HepG2 (cell line): ENCODE results near the gene NPB. TPM values are rescaled to one million over a fixed set of nuclear protein-coding genes. Genes with fewer than 3 reads are reported as not detected.

Experiments
- DR1 ChIP-seq: sonication (generic); formaldehyde crosslinking; IDR thresholded peaks from 2 replicates; pipeline ENCODE4 v1.8.0; 2021; ENCODE audit warnings: mild to moderate bottlenecking, missing genetic modification reagents, inconsistent platforms
- GABPA ChIP-seq, 2 experiments: IDR thresholded peaks; 2 replicates each; pipeline ENCODE4 v1.6.1; 2011 to 2016; ENCODE audit warnings: low read depth in 2 of 2, low read length in 1 of 2, missing biosample characterization in 1 of 2, missing genetic modification characterization in 1 of 2
- HIC2 ChIP-seq: sonication (generic); formaldehyde crosslinking; IDR thresholded peaks from 2 replicates; pipeline ENCODE4 v1.9.0; 2022; ENCODE audit warnings: low read depth, missing genetic modification reagents
- HMGXB4 ChIP-seq, 2 experiments: sonication (generic) in 1 of 2; formaldehyde crosslinking in 1 of 2; IDR thresholded peaks; 2 replicates each; pipeline versions ENCODE4 v1.4.0 to v1.6.1; 2018 to 2020; ENCODE audit warnings: missing genetic modification reagents in 2 of 2, borderline replicate concordance in 1 of 2, low read depth in 1 of 2, mild to moderate bottlenecking in 1 of 2, missing biosample characterization in 1 of 2
- JUNB ChIP-seq: sonication (generic); formaldehyde crosslinking; IDR thresholded peaks from 2 replicates; pipeline ENCODE4 v1.8.0; 2022; ENCODE audit warnings: missing genetic modification reagents, mild to moderate bottlenecking, borderline replicate concordance
- KDM5A ChIP-seq: fragments of 200-600 bp; sonication (generic); IDR thresholded peaks from 2 replicates; pipeline ENCODE4 v1.7.0; 2018; ENCODE audit warnings: antibody characterized with exemption, mild to moderate bottlenecking, low read length, borderline replicate concordance
- MTF2 ChIP-seq: sonication (generic); formaldehyde crosslinking; IDR thresholded peaks from 2 replicates; pipeline ENCODE4 v1.5.0; 2020; ENCODE audit warnings: missing genetic modification reagents, borderline replicate concordance
- MXD3 ChIP-seq: IDR thresholded peaks from 2 replicates; pipeline ENCODE4 v1.6.1; 2016; ENCODE audit warnings: mild to moderate bottlenecking, missing biosample characterization, missing genetic modification reagents
- ONECUT2 ChIP-seq: sonication (generic); formaldehyde crosslinking; IDR thresholded peaks from 2 replicates; pipeline ENCODE4 v1.4.0; 2020; ENCODE audit warnings: missing genetic modification reagents
- POLR2G ChIP-seq: fragments of 200-400 bp; formaldehyde crosslinking; IDR thresholded peaks from 2 replicates; pipeline ENCODE4 v1.6.1; 2018; ENCODE audit warnings: mild to moderate bottlenecking, low read depth, low read length, moderate library complexity
- RARA ChIP-seq: IDR thresholded peaks from 2 replicates; pipeline ENCODE4 v1.6.1; 2016; ENCODE audit warnings: missing genetic modification reagents, missing compliant biosample characterization
- SNAPC5 ChIP-seq: sonication (generic); formaldehyde crosslinking; IDR thresholded peaks from 2 replicates; pipeline ENCODE4 v1.8.1; 2023; ENCODE audit warnings: mild to moderate bottlenecking, missing genetic modification reagents, borderline replicate concordance
- XBP1 ChIP-seq: sonication (generic); formaldehyde crosslinking; IDR thresholded peaks from 2 replicates; pipeline ENCODE4 v1.5.0; 2020; ENCODE audit warnings: missing genetic modification reagents
- ZNF24 ChIP-seq: fragments of 450-650 bp; IDR thresholded peaks from 2 replicates; pipeline ENCODE4 v1.6.1; 2017; ENCODE audit warnings: antibody characterized with exemption, mild to moderate bottlenecking
- ZNF274 ChIP-seq: sonication (generic); formaldehyde crosslinking; IDR thresholded peaks from 2 replicates; pipeline ENCODE4 v1.5.1; 2020; ENCODE audit warnings: mild to moderate bottlenecking, missing genetic modification reagents
- polyA plus RNA-seq, 8 experiments: library from polyadenylated mRNA; depleted of rRNA in 3 of 8; stranded (reverse) in 7 of 8; unstranded in 1 of 8; fragments of >200 nt; fragmentation: Illumina TruSeq in 4 of 8; extraction: Trizol in 4 of 8; gene quantifications; 2 replicates each; pipeline versions ENCODE4 v1.2.1 to v1.2.3, GENCODE V29; 2011 to 2016; ENCODE audit warnings: low read depth in 4 of 8, missing spikeins in 1 of 8, mixed read lengths in 1 of 8; ENCODE audit not compliant: insufficient read depth in 1 of 8
- total RNA-seq, 5 experiments: library from RNA; depleted of rRNA; stranded (reverse); fragments of >200 nt; fragmentation: Illumina TruSeq; extraction: Trizol; gene quantifications; 2 replicates each; pipeline ENCODE4 v1.2.3, GENCODE V29; 2016; ENCODE audit warnings: low read depth in 1 of 5
- TF ChIP-seq, protein P1 (sequence below): IDR thresholded peaks from 2 replicates; pipeline ENCODE4 v1.6.1; 2016; ENCODE audit warnings: missing compliant biosample characterization, missing genetic modification reagents, borderline replicate concordance
- TF ChIP-seq, protein P2 (sequence below): IDR thresholded peaks from 2 replicates; pipeline ENCODE4 v1.6.1; 2016; ENCODE audit warnings: low read depth
- TF ChIP-seq, protein P3 (sequence below): IDR thresholded peaks from 2 replicates; pipeline ENCODE4 v1.6.1; 2016; ENCODE audit warnings: missing genetic modification reagents, missing compliant biosample characterization
- TF ChIP-seq, protein P4 (sequence below): sonication (generic); formaldehyde crosslinking; conservative IDR thresholded peaks from 2 replicates; pipeline ENCODE4 v1.8.0; 2022; ENCODE audit warnings: mild to moderate bottlenecking, moderate library complexity, missing genetic modification reagents

Gene NPB
- total and polyA plus RNA-seq, 2 of the 13 experiments (the other 11 are each of a cell fraction or from before 2014, with no cell fraction given): 0.11 to 0.93 TPM

DNA sequence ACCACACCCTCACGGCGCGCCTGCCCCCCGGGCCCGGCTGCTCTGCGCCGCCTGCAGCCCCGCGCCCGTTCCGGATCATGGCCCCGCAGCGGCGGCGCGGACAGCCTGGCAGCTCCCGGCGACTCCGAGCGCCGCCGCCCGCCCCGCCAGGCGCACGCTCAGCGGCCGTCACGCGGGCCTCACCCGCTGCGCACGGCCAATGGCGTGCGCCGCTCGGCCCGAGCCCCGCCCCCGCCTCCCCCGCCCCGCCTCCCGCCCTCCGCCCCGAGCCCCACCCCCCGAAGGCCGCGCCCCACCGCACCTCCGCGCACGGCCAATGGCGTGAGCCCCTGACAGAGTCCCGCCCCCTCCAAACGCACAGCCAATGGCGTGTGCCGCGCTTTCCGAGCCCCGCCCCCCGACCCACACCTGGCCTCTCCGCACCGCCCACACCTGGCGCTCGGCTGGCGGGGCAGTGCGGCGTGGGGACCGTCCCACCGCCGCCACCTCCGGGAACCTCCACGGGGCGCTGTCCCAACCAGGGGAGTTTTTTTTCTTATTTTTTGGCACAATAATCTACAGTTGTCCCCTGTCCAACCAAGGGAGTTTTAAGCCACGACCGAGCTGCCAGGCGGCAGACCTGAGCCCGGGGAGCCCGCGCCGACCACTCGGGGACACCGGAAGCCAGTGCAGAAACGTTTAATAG lies 9.4 kb downstream of the NPB start, which contains the start of gene PCYT2 (continued):
- TF ChIP-seq ZNF274 (0 out of 2 replicates have a peak, but pooled peaks have one; percentile 49), DR1 (0 out of 2 replicates have a peak, but pooled peaks have one; percentile 25), ONECUT2 (CRISPR knock-in tag) (no peak), GABPA (IDR thresholded peaks at IDR 0.05; ENCODE audit: low read depth, low read length) (no peak), GABPA (CRISPR knock-in tag; IDR thresholded peaks at IDR 0.05; ENCODE audit: low read depth) (no peak), MXD3 (CRISPR knock-in tag) (no peak), HIC2 (CRISPR knock-in tag) (no peak), RARA (CRISPR knock-in tag) (0 out of 2 replicates have a peak, but pooled peaks have one; percentile 11), JUNB (no peak), XBP1 (CRISPR knock-in tag) (no peak), HMGXB4 (CRISPR knock-in tag; IDR thresholded peaks at IDR 0.05; ENCODE audit: borderline replicate concordance in 1 of 2, low read depth in 1 of 2) (no peak; a peak in 1 of 4 replicates), KDM5A (peak; percentile 63; the same call in 1 of the 2 replicates), MTF2 (CRISPR knock-in tag) (no peak), POLR2G (0 out of 2 replicates have a peak, but pooled peaks have one; percentile 40), ZNF24 (no peak), SNAPC5 (CRISPR knock-in tag) (no peak)
- TF ChIP-seq, protein P1, sequence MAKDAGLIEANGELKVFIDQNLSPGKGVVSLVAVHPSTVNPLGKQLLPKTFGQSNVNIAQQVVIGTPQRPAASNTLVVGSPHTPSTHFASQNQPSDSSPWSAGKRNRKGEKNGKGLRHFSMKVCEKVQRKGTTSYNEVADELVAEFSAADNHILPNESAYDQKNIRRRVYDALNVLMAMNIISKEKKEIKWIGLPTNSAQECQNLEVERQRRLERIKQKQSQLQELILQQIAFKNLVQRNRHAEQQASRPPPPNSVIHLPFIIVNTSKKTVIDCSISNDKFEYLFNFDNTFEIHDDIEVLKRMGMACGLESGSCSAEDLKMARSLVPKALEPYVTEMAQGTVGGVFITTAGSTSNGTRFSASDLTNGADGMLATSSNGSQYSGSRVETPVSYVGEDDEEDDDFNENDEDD: no peak
- TF ChIP-seq, protein P2, sequence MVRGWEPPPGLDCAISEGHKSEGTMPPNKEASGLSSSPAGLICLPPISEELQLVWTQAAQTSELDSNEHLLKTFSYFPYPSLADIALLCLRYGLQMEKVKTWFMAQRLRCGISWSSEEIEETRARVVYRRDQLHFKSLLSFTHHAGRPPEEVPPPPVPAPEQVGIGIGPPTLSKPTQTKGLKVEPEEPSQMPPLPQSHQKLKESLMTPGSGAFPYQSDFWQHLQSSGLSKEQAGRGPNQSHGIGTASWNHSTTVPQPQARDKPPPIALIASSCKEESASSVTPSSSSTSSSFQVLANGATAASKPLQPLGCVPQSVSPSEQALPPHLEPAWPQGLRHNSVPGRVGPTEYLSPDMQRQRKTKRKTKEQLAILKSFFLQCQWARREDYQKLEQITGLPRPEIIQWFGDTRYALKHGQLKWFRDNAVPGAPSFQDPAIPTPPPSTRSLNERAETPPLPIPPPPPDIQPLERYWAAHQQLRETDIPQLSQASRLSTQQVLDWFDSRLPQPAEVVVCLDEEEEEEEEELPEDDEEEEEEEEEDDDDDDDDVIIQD (CRISPR knock-in tag): no peak
- TF ChIP-seq, protein P3, sequence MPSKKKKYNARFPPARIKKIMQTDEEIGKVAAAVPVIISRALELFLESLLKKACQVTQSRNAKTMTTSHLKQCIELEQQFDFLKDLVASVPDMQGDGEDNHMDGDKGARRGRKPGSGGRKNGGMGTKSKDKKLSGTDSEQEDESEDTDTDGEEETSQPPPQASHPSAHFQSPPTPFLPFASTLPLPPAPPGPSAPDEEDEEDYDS (CRISPR knock-in tag): peak; percentile 66
- TF ChIP-seq, protein P4, sequence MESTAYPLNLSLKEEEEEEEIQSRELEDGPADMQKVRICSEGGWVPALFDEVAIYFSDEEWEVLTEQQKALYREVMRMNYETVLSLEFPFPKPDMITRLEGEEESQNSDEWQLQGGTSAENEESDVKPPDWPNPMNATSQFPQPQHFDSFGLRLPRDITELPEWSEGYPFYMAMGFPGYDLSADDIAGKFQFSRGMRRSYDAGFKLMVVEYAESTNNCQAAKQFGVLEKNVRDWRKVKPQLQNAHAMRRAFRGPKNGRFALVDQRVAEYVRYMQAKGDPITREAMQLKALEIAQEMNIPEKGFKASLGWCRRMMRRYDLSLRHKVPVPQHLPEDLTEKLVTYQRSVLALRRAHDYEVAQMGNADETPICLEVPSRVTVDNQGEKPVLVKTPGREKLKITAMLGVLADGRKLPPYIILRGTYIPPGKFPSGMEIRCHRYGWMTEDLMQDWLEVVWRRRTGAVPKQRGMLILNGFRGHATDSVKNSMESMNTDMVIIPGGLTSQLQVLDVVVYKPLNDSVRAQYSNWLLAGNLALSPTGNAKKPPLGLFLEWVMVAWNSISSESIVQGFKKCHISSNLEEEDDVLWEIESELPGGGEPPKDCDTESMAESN: no peak
